NCI-H82 (cell line): ENCODE measurements around the gene CXCL3.
A peak's percentile ranks its signal among the peaks of the same experiment; 100 is the strongest.

ENCODE experiments used
- DNase-seq: peaks from one replicate; lab custom pipeline; 2025; lab: John Stamatoyannopoulos, UW

The CXCL3 gene

DNA sequence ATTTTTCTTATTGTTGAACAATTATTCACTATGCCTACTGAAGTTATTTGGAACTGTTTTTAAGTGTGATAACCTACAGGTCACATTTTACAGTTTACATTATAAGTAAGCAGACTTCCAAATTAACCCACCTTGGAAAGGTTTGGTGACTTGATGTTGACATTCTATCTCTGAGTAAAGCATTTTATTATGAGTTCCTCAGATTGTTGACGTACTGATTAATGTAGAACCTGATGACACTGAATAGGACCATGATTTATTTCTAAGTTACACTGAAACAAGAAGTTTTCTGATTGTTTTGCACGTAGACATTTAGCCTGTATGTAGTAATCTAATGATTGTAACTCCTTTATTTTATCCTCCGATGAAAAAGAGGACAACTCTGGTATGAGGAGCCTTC, 17.0 kb upstream of the CXCL3 start:
- DNase-seq: no peak

DNA sequence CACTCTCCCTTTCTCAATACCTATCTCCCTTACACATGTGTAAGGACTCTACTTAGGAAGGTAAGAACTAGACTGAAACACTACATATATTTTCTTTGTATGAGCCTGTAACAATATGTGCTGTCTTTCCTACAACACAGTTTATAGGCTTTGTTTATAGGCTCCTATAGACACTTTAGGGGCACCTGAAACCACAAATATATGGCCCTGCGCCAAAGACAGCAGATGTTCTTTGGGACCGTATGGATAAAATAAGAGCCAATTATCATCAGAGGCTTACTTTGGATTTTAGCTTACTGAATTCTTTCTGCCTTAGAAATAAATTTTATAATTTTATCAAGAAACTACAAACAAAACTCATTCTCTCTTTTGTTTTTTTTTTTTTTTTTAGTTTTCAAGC, 16.6 kb upstream of the CXCL3 start:
- peak; percentile 85 for DNase-seq

DNA sequence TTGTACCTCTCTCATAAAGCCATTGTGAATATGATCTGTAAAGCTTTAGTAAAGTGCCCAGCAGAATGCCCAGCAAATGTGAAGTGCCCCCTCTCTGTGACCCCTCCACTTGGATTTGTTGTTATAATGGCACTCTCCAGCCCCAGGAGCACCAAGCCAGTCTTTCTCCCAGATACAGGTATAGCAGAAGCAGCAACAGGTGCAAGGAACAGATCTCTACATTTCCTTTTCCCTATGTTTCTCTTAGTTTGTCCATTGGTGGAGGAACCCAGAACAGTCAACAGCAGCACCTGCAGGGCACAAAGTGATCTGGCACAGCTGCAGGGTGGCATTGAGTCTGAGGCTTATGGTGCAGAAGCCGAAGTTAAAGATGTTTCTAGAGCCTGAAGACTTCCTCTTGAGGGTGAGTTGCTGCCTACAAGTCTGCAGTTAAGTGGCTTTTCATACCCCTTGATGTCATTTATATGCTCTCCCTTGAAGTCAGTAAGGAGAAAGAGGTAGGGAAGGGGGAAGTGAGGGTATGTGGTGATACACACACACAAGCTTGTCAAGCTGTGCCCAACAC, 16.1 kb upstream of the CXCL3 start:
- DNase-seq: peak; percentile 66

DNA sequence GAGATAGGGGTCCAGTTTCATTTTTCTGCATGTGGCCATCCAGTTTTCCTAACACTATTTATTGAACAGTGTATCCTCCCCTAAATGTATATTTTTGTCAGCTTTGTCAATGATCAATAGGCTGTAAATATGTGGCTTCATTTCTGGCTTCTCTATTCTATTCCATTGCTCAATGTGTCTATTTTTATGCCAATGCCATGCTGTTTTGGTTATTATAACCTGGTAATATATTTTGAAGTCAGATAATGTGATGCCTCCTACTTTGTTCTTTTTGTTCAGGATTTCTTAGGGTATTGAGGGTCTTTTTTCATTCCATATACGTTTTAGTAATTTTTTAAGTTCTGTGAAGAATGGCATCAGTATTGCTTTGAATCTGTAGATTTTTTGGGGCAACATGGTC, 8.7 kb upstream of the CXCL3 start:
- no peak for DNase-seq

DNA sequence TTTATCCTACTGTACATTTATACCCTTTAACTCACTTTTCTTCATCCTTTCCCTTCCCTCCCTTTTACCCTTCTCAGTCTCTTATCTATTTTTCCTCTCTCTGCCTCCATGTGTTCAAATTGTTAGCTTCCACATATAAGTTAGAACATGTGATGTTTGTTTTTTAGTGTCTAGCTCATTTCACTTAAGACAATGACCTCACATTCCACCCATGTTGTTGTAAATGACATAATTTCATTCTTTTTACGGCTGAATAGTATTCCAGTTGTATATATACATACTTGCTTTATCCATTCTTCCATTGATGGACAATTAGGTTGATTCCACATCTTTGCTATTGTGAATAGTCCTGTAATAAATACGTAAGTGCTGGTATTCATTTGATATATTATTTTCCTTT, 7.3 kb upstream of the CXCL3 start:
- no peak for DNase-seq

DNA sequence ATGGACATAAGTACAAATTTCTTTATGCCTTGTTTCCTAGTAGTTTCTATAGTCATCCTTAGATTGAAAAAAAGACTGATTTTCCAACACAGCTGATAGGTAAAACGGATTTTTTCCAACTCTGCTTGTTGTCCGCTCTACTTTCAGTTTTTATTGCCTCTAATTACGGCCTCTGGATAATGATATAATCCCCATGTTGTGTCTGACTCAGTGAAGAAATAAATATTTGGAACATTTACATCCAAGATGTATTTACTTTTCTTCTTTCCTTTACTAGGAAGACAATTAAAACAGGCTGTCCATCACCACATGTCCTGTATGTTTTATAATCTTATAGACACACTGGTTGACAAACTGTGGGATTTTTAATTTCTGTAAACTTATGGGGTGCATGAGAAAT, 6.8 kb upstream of the CXCL3 start:
- no peak for DNase-seq

DNA sequence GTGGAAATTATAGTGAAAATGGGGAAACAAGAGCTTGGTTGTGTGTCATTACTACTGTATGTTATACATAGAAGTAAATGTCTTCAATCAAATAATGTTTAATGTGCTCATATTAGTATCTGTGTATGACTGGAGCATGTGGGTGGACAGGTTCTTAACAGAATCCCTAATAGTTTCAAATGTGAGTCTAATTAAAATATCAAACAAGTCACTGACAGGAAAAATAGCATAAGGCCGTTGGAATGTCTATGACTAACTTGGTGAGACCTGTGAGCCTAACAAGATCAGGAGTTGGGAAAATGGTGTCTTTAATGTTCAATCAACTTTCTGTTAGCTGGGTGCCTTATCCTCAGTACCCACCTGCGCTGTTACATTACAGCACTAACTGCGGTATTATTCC, 6.2 kb upstream of the CXCL3 start:
- no peak for DNase-seq

DNA sequence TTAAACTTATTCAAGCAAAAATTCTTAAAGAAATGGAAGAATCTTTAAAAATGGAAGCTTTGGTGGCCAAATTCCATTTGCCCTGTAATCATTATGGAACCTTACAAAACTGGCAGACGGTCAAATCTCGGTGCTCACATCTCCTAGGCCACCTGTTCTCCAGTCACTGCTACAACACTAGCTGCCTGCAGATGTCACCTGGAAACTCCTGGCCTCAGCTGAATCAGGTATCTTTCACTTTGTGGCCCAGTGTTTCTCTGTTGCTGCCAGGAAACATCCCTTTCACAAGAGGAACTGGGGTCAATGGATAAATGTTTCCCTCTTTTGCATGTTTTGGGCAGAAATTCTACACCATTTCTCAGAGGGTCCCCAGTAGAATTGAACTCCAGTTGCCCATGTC, 4.2 kb upstream of the CXCL3 start:
- DNase-seq: peak; percentile 9

DNA sequence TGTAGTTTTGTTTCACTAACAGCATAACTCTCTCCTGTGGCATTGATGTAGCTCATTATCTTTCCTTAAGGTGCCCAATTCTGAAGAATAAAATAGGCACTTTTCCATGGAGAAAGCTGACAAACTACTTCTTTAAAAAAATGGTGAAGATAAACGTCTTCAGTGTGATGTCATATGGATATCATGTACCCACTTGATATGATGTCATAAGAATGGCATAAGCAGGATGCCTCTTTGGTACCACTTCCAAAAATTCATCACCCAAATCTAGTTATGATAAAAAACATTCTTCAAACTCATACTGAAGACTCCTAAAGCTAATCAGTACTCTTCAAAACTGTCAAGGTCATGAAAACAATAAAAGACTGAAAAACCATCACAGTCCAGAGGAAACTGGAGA, 2.9 kb upstream of the CXCL3 start:
- DNase-seq: no peak

DNA sequence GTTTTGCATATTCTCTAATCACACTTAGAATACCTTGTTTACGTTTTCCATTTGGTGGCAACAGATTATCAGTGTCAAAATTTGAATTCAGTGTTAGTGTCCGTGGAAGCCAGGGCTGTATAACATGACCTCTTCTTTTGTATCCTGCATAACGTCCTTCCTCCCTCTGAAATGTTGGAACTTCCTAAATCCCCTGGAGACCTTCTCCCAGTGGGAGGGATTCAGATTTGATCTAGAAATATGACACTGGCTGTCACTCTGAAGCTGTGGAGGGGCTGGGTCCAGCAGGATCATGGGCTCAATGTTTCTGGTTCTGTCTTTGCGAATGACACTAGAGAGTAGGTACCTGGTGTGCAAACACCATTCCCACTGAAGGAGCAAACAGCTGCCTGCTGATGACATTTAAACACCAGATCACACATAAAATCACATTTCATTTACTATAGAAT, 850 bp upstream of the CXCL3 start:
- DNase-seq: peak; percentile 29

DNA sequence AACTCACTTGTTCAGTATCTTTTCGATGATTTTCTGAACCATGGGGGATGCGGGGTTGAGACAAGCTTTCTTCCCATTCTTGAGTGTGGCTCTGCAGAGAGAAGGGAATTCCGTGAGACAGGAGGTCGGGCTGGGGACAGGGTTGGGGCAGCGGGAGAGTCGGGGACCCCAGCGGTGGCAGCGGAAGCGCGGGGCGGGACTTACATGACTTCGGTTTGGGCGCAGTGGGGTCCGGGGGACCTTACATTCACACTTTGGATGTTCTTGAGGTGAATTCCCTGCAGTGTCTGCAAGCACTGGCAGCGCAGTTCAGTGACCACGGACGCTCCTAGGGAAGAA, 434 bp downstream of the CXCL3 start:
- DNase-seq: peak; percentile 39

DNA sequence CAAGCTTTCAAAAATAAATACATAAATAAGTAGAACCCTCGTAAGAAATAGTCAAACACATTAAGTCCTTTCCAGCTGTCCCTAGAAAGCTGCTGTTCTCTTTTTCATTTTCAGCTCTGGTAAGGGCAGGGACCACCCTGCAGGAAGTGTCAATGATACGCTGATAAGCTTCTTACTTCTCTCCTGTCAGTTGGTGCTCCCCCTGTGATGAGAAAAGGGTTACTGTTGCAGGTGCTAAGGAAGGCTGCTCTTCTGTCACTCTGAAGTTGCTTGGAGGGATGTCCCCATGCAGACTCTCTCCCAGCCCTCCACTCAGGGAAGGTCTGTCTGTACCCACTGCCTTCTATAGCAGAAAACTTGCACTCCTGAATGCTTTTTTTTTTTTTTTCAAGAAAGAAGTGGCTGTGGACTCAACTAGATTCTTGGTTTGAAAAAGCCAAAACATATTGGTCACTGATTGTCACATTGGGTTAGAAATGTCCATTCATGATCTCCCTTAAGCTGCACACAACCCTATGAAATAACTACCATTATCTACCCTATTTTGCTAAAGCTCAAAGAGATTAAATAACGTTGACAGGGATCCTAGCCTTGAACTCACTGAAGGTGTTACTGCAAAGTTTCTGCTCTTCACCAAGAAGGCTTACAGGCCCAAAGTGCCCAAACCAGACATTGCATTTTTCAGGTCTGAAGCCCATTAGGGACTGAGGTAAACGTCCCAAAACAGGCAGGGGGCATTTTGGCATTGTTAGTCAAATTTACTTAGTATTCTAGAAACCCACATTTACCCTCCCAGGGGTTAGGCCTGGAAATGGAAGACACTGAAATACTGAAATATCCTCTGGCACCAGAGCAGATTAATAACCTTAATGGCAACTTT, 1.2 kb downstream of the CXCL3 start:
- DNase-seq: peak; percentile 61

DNA sequence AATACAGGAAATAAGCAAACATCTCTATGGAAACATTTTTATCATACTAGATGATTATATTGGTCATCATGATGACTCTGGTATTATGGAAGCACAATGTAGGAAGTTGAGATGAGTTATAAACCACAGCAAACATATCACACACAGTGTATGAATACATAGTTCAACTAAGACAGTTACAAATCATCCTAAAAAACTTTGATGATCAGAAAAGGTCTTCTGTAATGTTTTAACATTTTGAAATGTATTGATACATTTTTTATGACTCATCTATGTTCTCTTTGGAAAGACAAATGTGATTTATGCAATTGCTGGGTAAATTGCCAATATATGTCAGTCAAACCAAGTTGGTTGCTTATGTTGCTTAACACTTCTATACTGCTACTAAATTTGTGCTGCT, 4.8 kb downstream of the CXCL3 start:
- no peak for DNase-seq

DNA sequence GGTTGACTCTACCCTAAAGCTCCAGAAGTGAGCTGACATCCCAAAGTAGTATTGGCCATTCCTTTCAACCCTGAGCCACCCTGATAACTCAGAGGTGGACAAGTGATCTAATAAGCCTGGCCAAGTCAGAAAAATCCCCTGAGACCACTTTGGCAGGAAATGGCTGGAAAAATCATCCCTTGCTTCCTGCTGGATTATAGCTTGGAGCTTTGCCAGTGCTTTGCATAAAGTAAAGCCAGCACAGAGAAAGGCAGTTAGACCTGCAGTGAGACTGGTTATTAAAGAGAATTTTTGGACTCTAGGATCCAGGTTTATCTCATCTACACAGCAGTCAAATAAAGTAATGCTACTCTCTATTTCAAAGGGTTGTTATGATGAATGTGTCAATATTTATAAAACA, 6.4 kb downstream of the CXCL3 start:
- DNase-seq: peak; percentile 30

DNA sequence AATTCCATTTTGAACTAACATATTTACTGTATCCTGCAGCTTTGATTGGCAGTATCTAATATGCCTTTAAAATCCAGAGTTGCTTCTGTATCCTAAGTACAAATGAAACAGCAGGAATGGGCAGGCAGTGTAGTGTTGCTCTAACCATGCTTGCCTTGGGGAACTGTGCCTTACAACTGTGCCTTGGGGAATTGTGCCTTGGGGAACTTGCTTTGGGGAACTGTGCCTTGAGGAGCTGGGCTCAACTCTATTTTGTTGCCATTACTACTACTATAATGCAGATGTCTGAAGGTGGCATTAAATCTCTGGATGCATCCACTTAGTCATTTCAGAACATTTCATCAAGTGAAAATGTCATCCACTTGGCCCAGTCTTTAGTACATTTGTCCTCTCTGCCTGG, 6.9 kb downstream of the CXCL3 start:
- DNase-seq: no peak

DNA sequence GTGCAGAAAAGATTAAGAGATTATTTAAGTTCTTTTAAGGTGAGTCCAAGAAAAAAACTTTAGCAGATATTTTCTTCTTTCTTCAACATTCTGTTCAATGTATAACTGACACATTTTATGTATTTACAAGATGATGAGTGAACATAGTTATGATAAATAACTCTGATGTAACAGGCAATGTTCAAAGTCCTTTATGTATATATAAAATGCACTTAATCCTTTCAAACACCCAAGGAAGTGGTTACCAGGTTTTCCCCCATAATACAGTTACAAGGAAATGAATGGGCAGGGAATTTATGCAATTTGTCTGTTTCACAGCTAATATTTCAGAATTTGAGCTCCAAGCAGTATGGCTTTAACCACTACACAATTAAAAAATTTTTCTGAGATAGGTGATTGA, 8.2 kb downstream of the CXCL3 start:
- DNase-seq: no peak

DNA sequence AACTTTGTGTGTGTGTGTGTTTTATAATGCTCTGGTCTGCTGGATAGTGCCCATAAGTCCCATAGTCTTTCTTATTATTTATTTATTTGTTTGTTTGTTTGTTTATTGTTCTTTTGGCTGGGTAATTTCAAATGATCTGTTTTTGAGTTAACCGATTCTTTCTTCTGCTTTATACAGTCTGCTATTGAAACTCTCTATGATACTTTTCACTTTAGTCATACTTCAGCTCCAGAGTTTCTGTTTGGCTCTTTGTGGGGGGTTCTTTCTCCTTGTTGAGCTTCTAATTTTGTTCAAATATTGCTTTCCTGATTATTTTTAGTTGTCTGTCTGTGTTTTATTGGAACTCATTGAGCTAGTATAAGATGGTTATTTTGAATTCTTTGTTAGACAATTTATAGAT, 10.0 kb downstream of the CXCL3 start:
- no peak for DNase-seq

DNA sequence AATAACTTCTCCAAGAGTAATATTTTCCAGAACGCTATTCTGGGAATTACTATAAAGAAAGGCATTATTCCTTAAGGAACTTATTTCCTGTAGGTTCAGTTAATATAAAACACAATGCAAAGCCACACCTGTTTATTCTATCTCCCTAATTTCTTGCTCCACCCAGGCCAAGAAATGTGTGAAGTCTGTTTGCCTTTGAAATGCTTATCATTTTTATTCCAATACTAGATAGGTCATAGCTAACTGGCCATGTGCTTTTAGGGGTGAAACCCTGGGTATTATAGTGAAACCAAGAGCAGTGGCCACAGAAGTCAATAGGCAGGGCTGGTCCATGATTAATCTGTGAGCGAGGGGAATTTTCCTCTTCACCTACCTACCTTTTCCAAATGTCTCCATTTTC, 14.8 kb downstream of the CXCL3 start:
- DNase-seq: no peak

DNA sequence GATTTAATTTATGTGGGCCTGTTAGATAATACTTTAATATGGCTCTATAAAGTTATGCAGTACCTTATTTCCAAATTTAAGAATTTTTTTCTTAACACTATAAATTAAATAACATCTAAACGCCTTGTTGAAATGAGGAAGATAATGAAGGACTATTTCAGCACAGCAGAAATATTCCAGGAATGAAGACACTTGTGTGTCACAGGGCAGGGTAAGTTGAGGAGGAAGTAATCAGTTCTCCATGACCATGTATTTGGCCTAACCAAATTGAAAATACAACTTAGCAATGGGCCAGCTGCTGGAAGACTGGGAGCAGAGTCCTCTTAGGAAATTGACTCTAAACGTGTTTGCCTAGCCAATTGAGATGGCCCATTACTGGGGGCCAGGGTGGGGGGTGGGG, 16.9 kb downstream of the CXCL3 start:
- no peak for DNase-seq

DNA sequence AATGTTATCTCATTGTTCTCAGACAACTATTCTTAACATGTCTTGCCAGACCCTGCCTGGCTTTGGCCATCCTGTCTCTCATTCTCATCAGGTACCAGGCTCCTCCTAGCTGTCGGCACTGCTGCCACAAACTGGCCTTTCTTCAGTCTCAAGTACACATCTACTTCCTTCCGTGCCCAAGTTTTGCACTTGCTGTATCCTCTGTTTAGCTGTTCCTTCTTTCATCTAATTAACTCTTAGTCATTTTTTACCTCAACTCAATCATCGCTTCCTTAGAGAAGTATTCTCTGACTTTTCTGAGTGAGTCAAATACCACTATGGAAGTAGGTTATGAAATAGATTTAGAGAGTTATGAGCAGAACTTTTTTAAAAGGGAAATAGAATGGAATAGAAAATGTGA, 19.7 kb downstream of the CXCL3 start:
- DNase-seq: no peak

DNA sequence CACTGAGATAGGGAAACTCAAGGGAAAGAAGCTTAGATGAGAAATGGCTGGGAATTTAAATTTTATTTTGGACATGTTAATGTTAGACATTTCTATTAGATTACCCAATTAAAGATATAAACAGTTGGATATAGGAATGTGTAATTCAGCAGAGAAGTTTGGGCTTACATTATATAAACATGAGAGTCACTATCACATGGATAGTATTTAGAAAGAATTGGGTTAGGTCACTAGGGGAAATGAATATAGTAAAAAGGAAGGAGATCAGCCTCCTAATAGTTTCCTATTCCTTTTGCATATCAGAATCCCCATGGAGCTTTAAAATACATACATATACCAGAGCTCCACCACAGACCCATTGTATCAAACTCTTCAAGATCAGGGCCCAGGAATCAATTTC, 20.4 kb downstream of the CXCL3 start:
- DNase-seq: no peak

DNA sequence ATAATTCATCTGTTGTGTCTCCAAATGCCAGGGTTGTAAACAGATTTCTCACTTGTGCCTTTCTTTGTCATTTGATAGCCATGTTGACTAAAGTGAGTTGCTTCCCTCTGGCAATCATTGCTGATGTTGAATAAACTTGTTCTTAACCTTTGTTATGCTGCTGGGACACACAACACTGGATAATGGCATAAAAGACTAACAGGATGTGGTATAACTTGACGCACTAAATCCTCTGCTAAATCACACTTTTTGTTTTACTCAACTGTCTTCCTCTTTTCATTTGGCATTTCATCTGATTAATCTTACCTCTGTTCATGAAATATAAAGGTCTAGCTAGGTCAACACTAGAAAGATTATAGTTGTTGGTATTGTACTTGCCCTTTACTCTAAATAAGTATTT, 22.4 kb downstream of the CXCL3 start:
- no peak for DNase-seq

DNA sequence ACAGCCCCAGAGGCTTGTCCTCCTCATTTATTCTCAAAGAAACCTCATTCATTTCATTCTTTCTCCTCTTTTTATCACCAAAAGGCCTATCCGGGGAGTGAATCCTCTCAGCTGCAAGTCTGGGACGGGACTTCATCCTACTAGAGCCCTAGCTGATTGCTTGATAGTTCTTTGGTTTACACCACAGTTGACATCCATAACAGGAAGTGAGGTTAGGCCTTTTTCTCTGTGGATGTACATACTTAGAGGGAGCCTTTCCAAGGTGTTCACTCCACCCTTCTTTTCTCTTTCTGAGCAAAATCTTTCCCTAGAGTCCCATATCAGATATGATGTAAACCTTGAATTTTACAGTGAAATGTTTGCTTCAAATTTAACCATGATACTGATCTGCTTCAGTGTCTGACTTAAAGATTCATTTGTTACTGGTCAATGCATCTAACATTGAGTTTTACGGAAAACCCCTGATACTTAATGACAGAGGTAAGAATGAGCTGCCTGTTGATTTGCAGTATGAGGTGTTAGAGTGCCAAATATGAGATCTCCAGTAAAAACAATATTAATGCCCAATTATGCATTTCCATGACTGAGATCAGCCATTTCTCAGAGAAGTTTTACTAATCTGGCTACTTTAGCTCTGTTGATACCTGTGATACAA, 23.2 kb downstream of the CXCL3 start:
- DNase-seq: no peak

DNA sequence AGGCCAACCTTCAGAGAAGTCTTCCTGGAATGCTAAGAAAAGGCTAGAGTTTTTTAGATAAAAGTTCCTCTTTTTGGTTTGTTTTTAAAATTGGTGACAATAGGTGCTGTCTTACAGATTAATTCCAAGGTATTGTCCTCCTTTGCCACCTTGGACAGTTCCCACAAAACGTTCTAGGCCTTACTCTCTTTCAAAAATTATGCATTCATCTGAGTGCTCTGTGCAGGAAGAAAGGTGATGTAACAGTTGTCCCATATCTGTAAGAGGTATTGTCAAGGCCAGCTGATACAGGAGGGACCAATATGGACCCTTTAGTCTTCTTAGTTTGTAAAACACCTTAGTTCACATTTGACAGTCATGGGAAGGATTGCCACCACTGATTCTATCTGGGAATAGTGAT, 24.2 kb downstream of the CXCL3 start:
- DNase-seq: no peak
